Measurements from ENCODE around the gene RBMS1.

Gene RBMS1

GRCh38 chr2:160471950-160472349 lies 21.7 kb downstream of the RBMS1 start:
- Mint-ChIP-seq H3K9me3 (no peaks in the 10 kb centered on the region), H3K27me3 (no peaks in the 10 kb centered on the region), H3K4me3 (no peak overlapping the region), H3K36me3 (ENCODE audit: low read depth) (no peaks in the 10 kb centered on the region), H3K4me1 (ENCODE audit: low read depth) (no peaks in the 10 kb centered on the region), H3K27ac (no peak overlapping the region)
- intact Hi-C loops (cut with micrococcal nuclease): no loop called here

GRCh38 chr2:160469621-160470204 lies 23.9 kb downstream of the RBMS1 start:
- intact Hi-C loops (cut with micrococcal nuclease): no loop called here
- Mint-ChIP-seq H3K9me3 (no peaks in the 10 kb centered on the region), H3K4me3 (no peak overlapping the region), H3K27me3 (no peaks in the 10 kb centered on the region), H3K4me1 (ENCODE audit: low read depth) (peaks cover 9% of the 10 kb centered on the region), H3K27ac (no peak overlapping the region), H3K36me3 (ENCODE audit: low read depth) (no peaks in the 10 kb centered on the region)

DNA sequence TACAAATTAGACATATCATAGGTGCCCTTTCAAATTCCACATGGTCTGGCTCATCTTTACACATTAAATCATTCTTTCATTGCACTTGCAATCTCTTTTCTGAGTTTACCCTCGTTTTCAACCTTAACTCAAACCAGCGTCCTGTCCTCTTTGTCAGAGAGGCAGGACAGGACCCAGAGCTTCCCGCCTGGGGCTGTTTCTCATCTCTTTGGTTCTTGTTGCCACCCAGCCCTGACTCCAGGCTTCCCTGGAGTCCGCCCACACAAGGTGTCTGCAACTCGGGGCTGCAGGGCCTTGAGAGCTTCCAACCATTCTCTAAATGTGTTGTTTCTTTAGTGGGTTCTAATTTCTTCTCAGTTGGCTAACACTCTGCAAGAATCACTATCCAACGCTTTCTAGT lies 24.4 kb downstream of the RBMS1 start:
- intact Hi-C loops (cut with micrococcal nuclease): no loop called here
- no peaks in the 10 kb centered on the region for H3K27me3 Mint-ChIP-seq
- peaks cover 9% of the 10 kb centered on the region for H3K4me1 Mint-ChIP-seq (ENCODE audit: low read depth)
- no peaks in the 10 kb centered on the region for H3K36me3 Mint-ChIP-seq (ENCODE audit: low read depth)
- no peak overlapping the region for H3K27ac Mint-ChIP-seq
- H3K9me3 Mint-ChIP-seq: no peaks in the 10 kb centered on the region
- no peak overlapping the region for H3K4me3 Mint-ChIP-seq

DNA sequence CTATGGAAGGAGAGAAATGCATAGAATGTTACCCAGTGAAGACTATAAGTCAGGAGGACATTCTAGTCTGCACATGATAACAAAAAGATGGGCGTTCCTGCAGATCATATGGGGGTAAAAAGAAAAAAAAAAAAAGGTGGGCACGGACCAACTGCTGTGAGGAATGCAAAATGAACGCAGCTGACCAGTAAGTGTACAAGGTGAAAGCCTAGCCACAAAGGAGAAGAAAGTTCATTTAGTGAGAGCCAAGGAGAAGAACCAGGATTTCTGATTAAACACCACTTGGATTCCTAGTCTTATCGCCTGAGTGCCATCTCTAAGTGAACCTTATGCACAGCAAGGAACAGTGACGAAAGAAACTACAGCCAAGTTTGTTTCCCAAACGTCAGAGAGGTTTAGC lies 26.5 kb downstream of the RBMS1 start:
- Mint-ChIP-seq H3K27me3 (no peaks in the 10 kb centered on the region), H3K4me3 (no peak overlapping the region), H3K36me3 (ENCODE audit: low read depth) (no peaks in the 10 kb centered on the region), H3K27ac (no peak overlapping the region), H3K4me1 (ENCODE audit: low read depth) (peaks cover 15% of the 10 kb centered on the region), H3K9me3 (no peaks in the 10 kb centered on the region)
- intact Hi-C loops (cut with micrococcal nuclease): no loop called here

DNA sequence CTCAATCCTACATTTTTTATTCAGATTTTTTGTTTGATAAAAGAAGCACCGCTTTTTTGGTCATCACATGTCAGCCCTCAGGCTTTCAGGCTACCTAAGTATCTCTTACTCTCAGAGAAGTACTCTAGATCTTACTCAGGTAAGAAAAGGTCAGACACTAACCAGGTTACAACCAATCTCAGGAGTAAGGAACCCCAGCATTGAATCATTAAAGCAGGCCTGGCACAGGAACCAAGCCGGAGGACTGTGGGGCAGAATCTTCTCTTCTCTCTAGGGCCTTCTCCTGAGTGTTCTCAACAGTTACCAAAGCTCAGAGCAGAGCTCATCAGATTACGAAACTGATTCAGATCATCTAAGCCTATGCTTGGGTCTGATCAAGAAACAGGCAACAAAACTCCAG lies 28.2 kb downstream of the RBMS1 start:
- Mint-ChIP-seq H3K27ac (no peak overlapping the region), H3K4me1 (ENCODE audit: low read depth) (peaks cover 15% of the 10 kb centered on the region), H3K9me3 (no peaks in the 10 kb centered on the region), H3K4me3 (no peak overlapping the region), H3K27me3 (no peaks in the 10 kb centered on the region), H3K36me3 (ENCODE audit: low read depth) (no peaks in the 10 kb centered on the region)
- intact Hi-C loops (cut with micrococcal nuclease): no loop called here

DNA sequence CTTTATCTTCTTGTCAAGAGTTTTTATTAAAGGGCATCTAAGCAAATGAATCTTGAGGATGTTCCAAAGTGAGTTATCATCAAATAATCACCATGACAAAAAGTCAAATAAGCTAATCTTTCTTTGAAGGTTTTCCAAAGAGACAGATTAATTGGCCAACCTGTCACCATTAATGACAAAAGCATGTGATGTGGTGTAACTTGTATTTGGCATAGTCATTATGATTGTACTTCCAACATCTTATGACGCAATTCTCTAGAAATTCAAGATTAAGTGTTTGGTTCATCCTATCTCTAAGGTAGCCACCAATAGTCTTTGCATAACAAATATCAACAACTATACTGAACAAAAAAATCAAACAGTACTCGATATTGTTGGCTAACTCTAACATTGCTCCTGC lies 28.6 kb downstream of the RBMS1 start:
- H3K9me3 Mint-ChIP-seq: no peaks in the 10 kb centered on the region
- no peaks in the 10 kb centered on the region for H3K27me3 Mint-ChIP-seq
- no peak overlapping the region for H3K27ac Mint-ChIP-seq
- peaks cover 15% of the 10 kb centered on the region for H3K4me1 Mint-ChIP-seq (ENCODE audit: low read depth)
- H3K4me3 Mint-ChIP-seq: no peak overlapping the region
- intact Hi-C loops (cut with micrococcal nuclease): no loop called here
- no peaks in the 10 kb centered on the region for H3K36me3 Mint-ChIP-seq (ENCODE audit: low read depth)

DNA sequence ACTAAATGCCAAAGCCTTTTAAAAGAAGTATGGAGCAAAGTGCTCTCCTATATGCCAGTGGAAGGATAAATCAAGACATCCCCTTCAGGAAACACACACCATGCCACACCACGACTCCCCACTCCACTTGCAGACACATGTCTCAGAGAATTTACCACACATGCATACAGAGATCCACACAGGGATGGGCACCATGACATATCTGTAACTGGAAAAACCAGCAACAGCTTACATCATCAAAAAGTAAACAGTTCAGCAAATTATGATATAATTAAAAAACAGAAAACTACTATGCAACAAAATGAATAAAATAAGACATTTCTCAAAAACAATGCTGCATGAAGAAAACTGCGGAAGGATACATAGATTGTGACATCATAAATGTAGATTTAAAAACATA lies 29.6 kb downstream of the RBMS1 start:
- H3K27me3 Mint-ChIP-seq: no peaks in the 10 kb centered on the region
- no peaks in the 10 kb centered on the region for H3K9me3 Mint-ChIP-seq
- H3K36me3 Mint-ChIP-seq (ENCODE audit: low read depth): no peaks in the 10 kb centered on the region
- no peak overlapping the region for H3K4me3 Mint-ChIP-seq
- intact Hi-C loops (cut with micrococcal nuclease): no loop called here
- peaks cover 15% of the 10 kb centered on the region for H3K4me1 Mint-ChIP-seq (ENCODE audit: low read depth)
- H3K27ac Mint-ChIP-seq: no peak overlapping the region

- H3K27ac Mint-ChIP-seq: no peak overlapping the region
- no peak overlapping the region for H3K4me3 Mint-ChIP-seq
- intact Hi-C loops (cut with micrococcal nuclease): no loop called here
- no peaks in the 10 kb centered on the region for H3K9me3 Mint-ChIP-seq
- no peaks in the 10 kb centered on the region for H3K27me3 Mint-ChIP-seq
- H3K4me1 Mint-ChIP-seq (ENCODE audit: low read depth): peaks cover 15% of the 10 kb centered on the region
- no peaks in the 10 kb centered on the region for H3K36me3 Mint-ChIP-seq (ENCODE audit: low read depth)
Observed at GRCh38 chr2:160463245-160463644, 30.4 kb downstream of the RBMS1 start.

- Mint-ChIP-seq H3K27ac (no peak overlapping the region), H3K36me3 (ENCODE audit: low read depth) (no peaks in the 10 kb centered on the region), H3K4me1 (ENCODE audit: low read depth) (peaks cover 9% of the 10 kb centered on the region), H3K4me3 (no peak overlapping the region), H3K9me3 (no peaks in the 10 kb centered on the region), H3K27me3 (no peaks in the 10 kb centered on the region)
- intact Hi-C loops (cut with micrococcal nuclease): no loop called here
Observed at GRCh38 chr2:160460333-160460731, 33.3 kb downstream of the RBMS1 start.

- Mint-ChIP-seq H3K27ac (no peak overlapping the region), H3K4me1 (ENCODE audit: low read depth) (peaks cover 6% of the 10 kb centered on the region), H3K36me3 (ENCODE audit: low read depth) (no peaks in the 10 kb centered on the region), H3K27me3 (no peaks in the 10 kb centered on the region), H3K9me3 (no peaks in the 10 kb centered on the region), H3K4me3 (no peak overlapping the region)
- intact Hi-C loops (cut with micrococcal nuclease): no loop called here
Observed at GRCh38 chr2:160459538-160460332, 33.9 kb downstream of the RBMS1 start.

DNA sequence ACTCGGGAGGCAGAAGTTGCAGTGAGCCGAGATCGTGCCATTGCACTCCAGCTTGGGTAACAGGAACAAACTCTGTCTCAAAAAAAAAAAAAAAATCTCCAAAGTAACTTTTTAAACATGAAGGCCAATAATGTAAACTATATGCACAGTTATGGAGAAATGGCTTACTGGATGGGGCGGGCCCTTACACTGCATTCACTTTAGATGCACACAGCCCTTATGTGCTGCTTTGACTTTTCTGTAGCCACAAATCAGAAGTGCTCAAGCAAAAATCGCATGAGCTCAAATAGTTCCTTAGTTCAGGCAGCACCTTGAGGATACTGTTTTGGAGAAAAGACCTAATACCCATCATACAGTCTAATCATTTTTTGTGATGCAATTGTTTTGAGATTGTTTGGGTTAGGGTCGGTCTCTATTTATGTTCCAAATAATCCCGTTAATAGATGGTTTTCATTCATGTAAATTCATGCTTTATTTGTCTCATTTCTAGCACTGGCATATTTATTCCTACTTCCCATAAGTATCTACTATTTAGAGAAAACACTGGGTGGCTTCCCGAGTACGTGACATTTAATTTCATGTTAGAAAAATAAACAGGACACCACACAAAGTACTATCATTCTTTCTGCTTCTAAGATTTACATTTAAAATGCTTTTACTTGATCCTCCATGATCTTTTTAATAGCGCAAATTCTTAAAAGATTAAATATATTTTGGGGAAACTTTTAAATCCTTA lies 34.7 kb downstream of the RBMS1 start:
- H3K4me3 Mint-ChIP-seq: no peak overlapping the region
- no peaks in the 10 kb centered on the region for H3K27me3 Mint-ChIP-seq
- no peak overlapping the region for H3K27ac Mint-ChIP-seq
- H3K4me1 Mint-ChIP-seq (ENCODE audit: low read depth): peaks cover 6% of the 10 kb centered on the region
- H3K9me3 Mint-ChIP-seq: no peaks in the 10 kb centered on the region
- no peaks in the 10 kb centered on the region for H3K36me3 Mint-ChIP-seq (ENCODE audit: low read depth)
- intact Hi-C loops (cut with micrococcal nuclease): no loop called here

DNA sequence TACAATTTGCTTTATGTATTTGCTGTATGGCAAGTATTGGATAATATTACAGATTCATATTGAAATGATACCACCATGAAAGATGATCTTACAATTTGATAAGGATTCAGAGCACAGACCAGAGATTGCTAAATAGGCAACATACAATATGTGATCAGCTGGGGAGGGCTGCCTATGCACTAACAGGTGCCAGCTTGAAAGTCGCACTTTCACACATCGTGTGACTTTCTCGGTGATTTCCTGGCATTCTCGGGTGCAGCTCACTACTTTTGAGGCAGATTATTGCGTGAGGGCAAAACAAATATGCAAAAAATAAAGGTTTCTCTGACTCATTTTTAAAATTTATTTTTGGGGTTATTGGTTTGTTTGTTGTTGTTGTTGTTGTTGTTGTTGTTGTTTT lies 36.0 kb downstream of the RBMS1 start:
- H3K9me3 Mint-ChIP-seq: no peaks in the 10 kb centered on the region
- H3K36me3 Mint-ChIP-seq (ENCODE audit: low read depth): no peaks in the 10 kb centered on the region
- H3K27ac Mint-ChIP-seq: no peak overlapping the region
- intact Hi-C loops (cut with micrococcal nuclease): no loop called here
- no peak overlapping the region for H3K4me3 Mint-ChIP-seq
- peaks cover 4% of the 10 kb centered on the region for H3K4me1 Mint-ChIP-seq (ENCODE audit: low read depth)
- H3K27me3 Mint-ChIP-seq: no peaks in the 10 kb centered on the region

DNA sequence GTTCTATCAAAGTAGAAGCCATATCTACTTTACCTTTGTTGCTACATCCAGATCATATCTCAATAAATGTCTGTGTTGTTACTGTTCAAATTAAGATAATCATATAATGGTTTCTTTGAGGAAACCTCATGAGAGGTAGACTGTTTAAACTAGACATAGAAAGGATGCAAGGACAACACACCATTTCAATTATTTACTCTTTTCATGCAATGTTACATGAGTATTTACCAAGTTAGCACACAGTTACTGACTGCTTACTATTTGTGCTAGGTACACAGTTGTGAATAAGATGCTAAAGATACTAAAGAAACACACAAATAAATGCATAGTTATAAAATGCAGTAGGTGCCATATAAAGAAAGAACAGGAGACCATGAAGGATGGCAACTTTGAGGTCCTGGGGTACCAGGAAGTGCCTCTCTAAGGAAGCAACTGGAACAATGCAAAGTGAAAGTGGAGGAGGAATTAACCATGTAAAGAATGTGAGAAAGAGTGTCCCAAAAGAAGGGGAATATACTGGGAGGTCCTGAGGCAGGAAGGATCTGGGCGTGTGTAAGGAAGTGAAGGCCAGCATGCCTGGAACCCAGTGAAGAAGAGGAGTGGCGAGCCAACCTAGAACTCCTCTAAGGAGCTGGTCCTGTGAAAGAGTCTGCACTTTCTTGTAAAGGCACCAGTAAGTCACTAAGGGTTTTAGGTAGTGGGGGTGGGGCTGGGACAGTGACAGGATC lies 39.4 kb downstream of the RBMS1 start:
- Mint-ChIP-seq H3K36me3 (ENCODE audit: low read depth) (no peaks in the 10 kb centered on the region), H3K9me3 (no peaks in the 10 kb centered on the region), H3K27me3 (no peaks in the 10 kb centered on the region), H3K27ac (no peak overlapping the region), H3K4me3 (no peak overlapping the region), H3K4me1 (ENCODE audit: low read depth) (no peaks in the 10 kb centered on the region)
- intact Hi-C loops (cut with micrococcal nuclease): no loop called here
